Measurements from ENCODE around the gene CRHR1. TPM values are rescaled to one million over a fixed set of nuclear protein-coding genes. Genes with fewer than 3 reads are reported as not detected.

CRHR1 gene
- total and polyA plus RNA-seq, 4 donors, result not detected

- Histone ChIP-seq H3K9me3 (ENCODE audit: control insufficient read depth in 4 of 4, insufficient read depth in 3 of 4, low read length in 3 of 4) (no peaks in the 10 kb centered on the region), H3K36me3 (ENCODE audit: control insufficient read depth in 4 of 4, insufficient read depth in 4 of 4, low read length in 4 of 4) (no peaks in the 10 kb centered on the region), H3K9ac (ENCODE audit: insufficient read depth in 1 of 2, low read length in 2 of 2) (no peak overlapping the region), H3K4me3 (no peak overlapping the region), H3K27ac (ENCODE audit: low read depth in 1 of 2, low read length in 1 of 2) (no peak overlapping the region), H3K4me1 (ENCODE audit: control insufficient read depth in 5 of 5, insufficient read depth in 5 of 5, low read length in 5 of 5) (no peaks in the 10 kb centered on the region), H3K27me3 (ENCODE audit: control insufficient read depth in 3 of 3, insufficient read depth in 3 of 3, low read length in 2 of 3) (peaks cover 0 to 7% (median 2%) of the 10 kb centered on the region in 3 donors)
- 77 to 78% methylated on average over 3 of the region's 3 CpGs for WGBS, 2 donors
- ATAC-seq (ENCODE audit: insufficient read depth, low FRiP score), result no peak
- DNase-seq, result no peak
- TF ChIP-seq, protein P1, sequence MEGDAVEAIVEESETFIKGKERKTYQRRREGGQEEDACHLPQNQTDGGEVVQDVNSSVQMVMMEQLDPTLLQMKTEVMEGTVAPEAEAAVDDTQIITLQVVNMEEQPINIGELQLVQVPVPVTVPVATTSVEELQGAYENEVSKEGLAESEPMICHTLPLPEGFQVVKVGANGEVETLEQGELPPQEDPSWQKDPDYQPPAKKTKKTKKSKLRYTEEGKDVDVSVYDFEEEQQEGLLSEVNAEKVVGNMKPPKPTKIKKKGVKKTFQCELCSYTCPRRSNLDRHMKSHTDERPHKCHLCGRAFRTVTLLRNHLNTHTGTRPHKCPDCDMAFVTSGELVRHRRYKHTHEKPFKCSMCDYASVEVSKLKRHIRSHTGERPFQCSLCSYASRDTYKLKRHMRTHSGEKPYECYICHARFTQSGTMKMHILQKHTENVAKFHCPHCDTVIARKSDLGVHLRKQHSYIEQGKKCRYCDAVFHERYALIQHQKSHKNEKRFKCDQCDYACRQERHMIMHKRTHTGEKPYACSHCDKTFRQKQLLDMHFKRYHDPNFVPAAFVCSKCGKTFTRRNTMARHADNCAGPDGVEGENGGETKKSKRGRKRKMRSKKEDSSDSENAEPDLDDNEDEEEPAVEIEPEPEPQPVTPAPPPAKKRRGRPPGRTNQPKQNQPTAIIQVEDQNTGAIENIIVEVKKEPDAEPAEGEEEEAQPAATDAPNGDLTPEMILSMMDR (IDR thresholded peaks at IDR 0.05; ENCODE audit: control extremely low read depth, extremely low read depth), result no peak
These were observed 24.4 kb upstream of the CRHR1 start for GRCh38 chr17:45759761-45760160.

GRCh38 chr17:45761957-45762565, 22.1 kb upstream of the CRHR1 start:
- DNase-seq (no peak), ATAC-seq (ENCODE audit: insufficient read depth, low FRiP score) (no peak)
- TF ChIP-seq, protein P1 (IDR thresholded peaks at IDR 0.05; ENCODE audit: control extremely low read depth, extremely low read depth), result no peak
- no peak overlapping the region for H3K9ac ChIP-seq (ENCODE audit: insufficient read depth in 1 of 2, low read length in 2 of 2)
- 67 to 81% methylated on average over 4 of the region's 4 CpGs for WGBS, 2 donors
- no peak overlapping the region for H3K27ac ChIP-seq (ENCODE audit: low read depth in 1 of 2, low read length in 1 of 2)
- no peaks in the 10 kb centered on the region for H3K9me3 ChIP-seq (ENCODE audit: control insufficient read depth in 4 of 4, insufficient read depth in 3 of 4, low read length in 3 of 4)
- H3K36me3 ChIP-seq (ENCODE audit: control insufficient read depth in 4 of 4, insufficient read depth in 4 of 4, low read length in 4 of 4), result no peaks in the 10 kb centered on the region
- H3K4me3 ChIP-seq, result no peak overlapping the region
- H3K4me1 ChIP-seq (ENCODE audit: control insufficient read depth in 5 of 5, insufficient read depth in 5 of 5, low read length in 5 of 5), result no peaks in the 10 kb centered on the region
- H3K27me3 ChIP-seq (ENCODE audit: control insufficient read depth in 3 of 3, insufficient read depth in 3 of 3, low read length in 2 of 3), result peaks cover 0 to 4% (median 0%) of the 10 kb centered on the region in 3 donors

DNA sequence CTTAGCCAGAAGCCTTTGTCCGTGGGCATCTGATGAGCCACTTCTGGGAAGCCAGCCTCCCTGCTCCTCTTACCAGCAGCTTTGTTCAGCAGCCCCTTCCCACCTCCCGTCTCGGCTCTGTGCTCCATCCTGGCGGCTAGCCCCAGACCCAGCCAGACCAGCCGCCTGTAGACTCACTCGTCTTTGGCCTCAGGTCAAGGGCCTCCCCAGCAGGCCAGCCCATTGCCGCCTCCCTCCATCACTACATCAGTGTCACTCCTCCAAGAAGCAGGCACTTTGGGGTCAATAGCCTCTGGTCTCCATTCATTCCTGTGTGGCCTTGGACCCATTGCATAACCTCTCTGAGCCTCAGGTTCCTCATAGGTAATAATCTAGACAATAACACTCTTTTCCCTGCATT, 20.9 kb upstream of the CRHR1 start:
- ATAC-seq (ENCODE audit: insufficient read depth, low FRiP score) (no peak), DNase-seq (no peak)
- Histone ChIP-seq H3K36me3 (ENCODE audit: control insufficient read depth in 4 of 4, insufficient read depth in 4 of 4, low read length in 4 of 4) (no peaks in the 10 kb centered on the region), H3K27me3 (ENCODE audit: control insufficient read depth in 3 of 3, insufficient read depth in 3 of 3, low read length in 2 of 3) (peaks cover 0 to 3% (median 0%) of the 10 kb centered on the region in 3 donors), H3K9me3 (ENCODE audit: control insufficient read depth in 4 of 4, insufficient read depth in 3 of 4, low read length in 3 of 4) (no peaks in the 10 kb centered on the region), H3K4me1 (ENCODE audit: control insufficient read depth in 5 of 5, insufficient read depth in 5 of 5, low read length in 5 of 5) (no peaks in the 10 kb centered on the region), H3K27ac (ENCODE audit: low read depth in 1 of 2, low read length in 1 of 2) (no peak overlapping the region), H3K4me3 (no peak overlapping the region), H3K9ac (ENCODE audit: insufficient read depth in 1 of 2, low read length in 2 of 2) (no peak overlapping the region)
- TF ChIP-seq, protein P1 (IDR thresholded peaks at IDR 0.05; ENCODE audit: control extremely low read depth, extremely low read depth), result no peak
- WGBS, 2 donors, result 47 to 65% methylated on average over 7 of the region's 7 CpGs

DNA sequence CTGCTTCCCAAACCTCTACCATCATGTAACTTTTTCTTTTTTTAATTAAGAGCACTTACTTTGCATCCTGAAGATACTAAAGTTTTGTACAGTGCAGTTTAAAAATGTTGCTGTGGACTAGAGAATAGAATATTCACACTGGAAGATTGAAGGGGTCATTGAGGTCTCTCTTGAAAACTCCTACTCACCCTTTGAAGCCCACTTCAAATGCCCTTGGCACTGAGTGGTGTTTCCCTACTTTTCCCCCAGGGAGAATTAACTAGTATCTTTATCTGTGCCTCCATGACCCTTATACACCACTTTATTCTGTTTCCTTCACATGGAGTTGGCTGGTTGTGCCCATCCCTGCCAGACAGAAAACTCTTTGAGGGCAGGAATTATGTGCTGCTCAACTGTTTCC, 19.6 kb upstream of the CRHR1 start:
- Histone ChIP-seq H3K9me3 (ENCODE audit: control insufficient read depth in 4 of 4, insufficient read depth in 3 of 4, low read length in 3 of 4) (no peaks in the 10 kb centered on the region), H3K27me3 (ENCODE audit: control insufficient read depth in 3 of 3, insufficient read depth in 3 of 3, low read length in 2 of 3) (peaks cover 0 to 8% (median 0%) of the 10 kb centered on the region in 3 donors), H3K9ac (ENCODE audit: insufficient read depth in 1 of 2, low read length in 2 of 2) (no peak overlapping the region), H3K4me3 (no peak overlapping the region), H3K27ac (ENCODE audit: low read depth in 1 of 2, low read length in 1 of 2) (no peak overlapping the region), H3K36me3 (ENCODE audit: control insufficient read depth in 4 of 4, insufficient read depth in 4 of 4, low read length in 4 of 4) (no peaks in the 10 kb centered on the region), H3K4me1 (ENCODE audit: control insufficient read depth in 5 of 5, insufficient read depth in 5 of 5, low read length in 5 of 5) (no peaks in the 10 kb centered on the region)
- DNase-seq (no peak), ATAC-seq (ENCODE audit: insufficient read depth, low FRiP score) (no peak)
- TF ChIP-seq, protein P1 (IDR thresholded peaks at IDR 0.05; ENCODE audit: control extremely low read depth, extremely low read depth), result no peak

All from lung (tissue), 12 donors.